Measurements from ENCODE around the gene GRM2. TPM values are rescaled to one million over a fixed set of nuclear protein-coding genes. Genes with fewer than 3 reads are reported as not detected.

The GRM2 gene
- total RNA-seq, 1 experiment from 2014 or later: 3.7 TPM

- ChIA-PET POLR2A (no interaction called here), CTCF (interaction anchor here (5.8 to 6.6 kb wide), 2 partner anchors 85 to 104 kb away, joined by 99 to 190 read pairs; no protein-coding TSS in a partner anchor)
- no peak overlapping the region for H3K4me3 Mint-ChIP-seq
- peaks cover 3% of the 10 kb centered on the region; the same call in 1 of the 2 replicates for H3K27me3 Mint-ChIP-seq (ENCODE audit: low read depth)
- peak; percentile 8 for DNase-seq (ENCODE audit: low spot score)
- no peak for ATAC-seq
- TF ChIP-seq ZNF396 (CRISPR knock-in tag; IDR thresholded peaks at IDR 0.05; ENCODE audit: borderline replicate concordance) (no peak), GTF2I (CRISPR knock-in tag; conservative IDR thresholded peaks at IDR 0.05) (no peak), FOXK1 (CRISPR knock-in tag; IDR thresholded peaks at IDR 0.05) (no peak), HMGXB4 (CRISPR knock-in tag; IDR thresholded peaks at IDR 0.05) (no peak), ARID4B (CRISPR knock-in tag; IDR thresholded peaks at IDR 0.05; ENCODE audit: borderline replicate concordance) (no peak), MLX (CRISPR knock-in tag; IDR thresholded peaks at IDR 0.05) (no peak), ZSCAN18 (CRISPR knock-in tag; IDR thresholded peaks at IDR 0.05) (no peak), FOXP1 (CRISPR knock-in tag; IDR thresholded peaks at IDR 0.05; ENCODE audit: borderline replicate concordance) (no peak), ATF3 (CRISPR knock-in tag; conservative IDR thresholded peaks at IDR 0.05) (no peak), GRHL2 (CRISPR knock-in tag; IDR thresholded peaks at IDR 0.05; ENCODE audit: insufficient replicate concordance, severe bottlenecking) (no peak), NR3C1 (CRISPR knock-in tag; conservative IDR thresholded peaks at IDR 0.05; ENCODE audit: low read depth) (no peak), ZNF121 (CRISPR knock-in tag; IDR thresholded peaks at IDR 0.05) (no peak), NR1H2 (CRISPR knock-in tag; IDR thresholded peaks at IDR 0.05) (no peak), IRF1 (CRISPR knock-in tag; IDR thresholded peaks at IDR 0.05) (no peak), ZNF138 (CRISPR knock-in tag; conservative IDR thresholded peaks at IDR 0.05) (no peak), FOXJ3 (CRISPR knock-in tag; IDR thresholded peaks at IDR 0.05; ENCODE audit: borderline replicate concordance) (no peak), EMX1 (CRISPR knock-in tag; IDR thresholded peaks at IDR 0.05) (no peak), FOXP4 (CRISPR knock-in tag; IDR thresholded peaks at IDR 0.05) (no peak)
- H3K36me3 Mint-ChIP-seq: no peaks in the 10 kb centered on the region
- no peak overlapping the region for H3K27ac Mint-ChIP-seq
- H3K4me1 Mint-ChIP-seq: peaks cover 12% of the 10 kb centered on the region
- H3K9me3 Mint-ChIP-seq: no peaks in the 10 kb centered on the region
Observed at GRCh38 chr3:51715231-51715976, 8.5 kb downstream of the GRM2 start.
